Gastroesophageal sphincter (tissue), 3 donors: ENCODE results near the gene LYRM4.

ENCODE experiments used
- CTCF ChIP-seq, 4 experiments: fragments of 200-600 bp in 2 of 4; fragments of 450-650 bp in 2 of 4; sonication (generic) in 1 of 4; IDR thresholded peaks; one replicate each; pipeline ENCODE4 v1.5.1; 2017 to 2019; ENCODE audit warnings: antibody characterized with exemption in 4 of 4, mild to moderate bottlenecking in 2 of 4, moderate library complexity in 2 of 4
- EP300 ChIP-seq: sonication (generic); formaldehyde crosslinking; IDR thresholded peaks from one replicate; pipeline ENCODE4 v1.6.1; 2017; ENCODE audit warnings: antibody characterized with exemption, mild to moderate bottlenecking
- POLR2A ChIP-seq, 2 donors: fragments of 450-650 bp; IDR thresholded peaks; one replicate each; pipeline ENCODE4 v1.6.1; 2017; ENCODE audit warnings: antibody characterized with exemption in 2 of 2, mild to moderate bottlenecking in 2 of 2, moderate library complexity in 1 of 2
- POLR2AphosphoS5 ChIP-seq: sonication (generic); formaldehyde crosslinking; IDR thresholded peaks from one replicate; pipeline ENCODE4 v1.6.1; 2017; ENCODE audit warnings: antibody characterized with exemption

DNA sequence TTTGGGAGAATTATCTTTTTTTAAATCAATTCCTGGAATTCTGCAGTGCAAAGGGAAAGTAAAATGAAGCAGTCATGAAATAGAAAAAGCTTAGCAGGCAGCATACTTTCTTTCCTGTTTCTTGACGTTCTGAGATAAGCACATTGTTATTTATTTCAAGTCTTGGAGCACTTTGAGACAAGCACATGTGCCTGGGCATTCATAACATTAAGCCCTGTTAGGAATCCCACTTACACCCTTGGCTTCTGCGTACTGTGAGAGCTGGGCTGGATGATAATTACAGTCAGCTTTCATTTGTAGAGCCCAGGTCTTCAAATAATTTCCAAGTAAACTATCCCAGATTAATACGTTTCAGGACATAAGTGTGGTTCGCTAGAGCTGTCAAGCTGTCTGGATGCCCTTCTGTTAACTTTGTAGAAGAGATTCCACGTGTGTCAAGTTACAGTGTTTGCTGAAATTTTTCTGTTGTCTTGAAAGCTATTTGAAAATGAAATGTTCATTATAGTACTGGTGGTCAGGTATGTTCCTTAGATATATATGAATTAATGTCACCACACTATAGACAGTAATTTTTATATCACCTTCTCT is 9.4 kb upstream of the LYRM4 start:
- TF ChIP-seq POLR2A (IDR thresholded peaks at IDR 0.05), result no peak
- TF ChIP-seq POLR2AphosphoS5, result no peak
- TF ChIP-seq CTCF (IDR thresholded peaks at IDR 0.05), result no peak
- no peak for TF ChIP-seq EP300
